Measurements from ENCODE around the gene ZNF354C. TPM values are rescaled to one million over a fixed set of nuclear protein-coding genes. Genes with fewer than 3 reads are reported as not detected.

Gene ZNF354C
- total and polyA plus RNA-seq, 3 donors from 2014 or later, result 4.0 to 4.8 (median 4.6) TPM

DNA sequence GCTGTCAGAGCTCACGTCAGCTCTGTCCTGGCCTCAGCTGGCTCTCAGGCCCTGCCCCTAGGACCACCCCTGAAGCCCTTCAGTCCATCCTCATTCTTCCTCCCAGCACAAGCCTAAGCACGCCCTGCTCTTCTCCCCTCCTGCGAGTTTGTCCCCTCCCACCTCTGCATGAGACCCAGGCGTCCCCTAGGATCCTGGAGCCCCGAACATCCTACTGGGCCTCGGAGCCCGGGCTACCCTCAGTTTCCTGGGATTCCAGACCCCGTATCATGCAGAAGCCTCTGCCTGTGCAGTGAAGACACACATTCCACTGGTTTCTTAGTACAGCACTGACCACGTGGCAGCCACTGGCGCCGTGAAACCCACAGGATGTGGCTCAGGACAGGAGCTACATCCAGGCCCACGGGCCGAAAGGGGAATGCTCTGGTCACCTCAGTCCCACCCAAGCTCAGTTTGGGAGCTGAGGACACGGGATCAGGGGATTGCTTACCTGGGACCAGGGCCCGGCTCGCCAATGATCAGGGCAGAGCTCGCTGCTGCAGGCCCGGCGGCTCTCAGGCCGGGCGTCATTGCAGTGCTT is 64.2 kb downstream of the ZNF354C start:
- Histone ChIP-seq H3K4me1 (no peaks in the 10 kb centered on the region), H3K27me3 (no peaks in the 10 kb centered on the region), H3K36me3 (ENCODE audit: low read depth, missing control alignments) (no peaks in the 10 kb centered on the region), H3K9me3 (no peaks in the 10 kb centered on the region), H3K27ac (no peak overlapping the region), H3K4me3 (no peak overlapping the region)
- TF ChIP-seq POLR2A (IDR thresholded peaks at IDR 0.05), result no peak
- TF ChIP-seq, protein P1, sequence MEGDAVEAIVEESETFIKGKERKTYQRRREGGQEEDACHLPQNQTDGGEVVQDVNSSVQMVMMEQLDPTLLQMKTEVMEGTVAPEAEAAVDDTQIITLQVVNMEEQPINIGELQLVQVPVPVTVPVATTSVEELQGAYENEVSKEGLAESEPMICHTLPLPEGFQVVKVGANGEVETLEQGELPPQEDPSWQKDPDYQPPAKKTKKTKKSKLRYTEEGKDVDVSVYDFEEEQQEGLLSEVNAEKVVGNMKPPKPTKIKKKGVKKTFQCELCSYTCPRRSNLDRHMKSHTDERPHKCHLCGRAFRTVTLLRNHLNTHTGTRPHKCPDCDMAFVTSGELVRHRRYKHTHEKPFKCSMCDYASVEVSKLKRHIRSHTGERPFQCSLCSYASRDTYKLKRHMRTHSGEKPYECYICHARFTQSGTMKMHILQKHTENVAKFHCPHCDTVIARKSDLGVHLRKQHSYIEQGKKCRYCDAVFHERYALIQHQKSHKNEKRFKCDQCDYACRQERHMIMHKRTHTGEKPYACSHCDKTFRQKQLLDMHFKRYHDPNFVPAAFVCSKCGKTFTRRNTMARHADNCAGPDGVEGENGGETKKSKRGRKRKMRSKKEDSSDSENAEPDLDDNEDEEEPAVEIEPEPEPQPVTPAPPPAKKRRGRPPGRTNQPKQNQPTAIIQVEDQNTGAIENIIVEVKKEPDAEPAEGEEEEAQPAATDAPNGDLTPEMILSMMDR (IDR thresholded peaks at IDR 0.05), result no peak
- no peak for DNase-seq
- 95 to 96% methylated on average over 12 to 21 of the region's 21 CpGs for WGBS, 2 donors
- intact Hi-C loops (cut with DNase I; ENCODE audit: low total_unique reads), result no loop called here

GRCh38 chr5:179124853-179125788 is 64.9 kb downstream of the ZNF354C start:
- H3K4me1 ChIP-seq, result no peaks in the 10 kb centered on the region
- TF ChIP-seq, protein P1 (IDR thresholded peaks at IDR 0.05), result no peak
- TF ChIP-seq POLR2A (IDR thresholded peaks at IDR 0.05), result no peak
- DNase-seq, result no peak
- intact Hi-C loops (cut with DNase I; ENCODE audit: low total_unique reads), result no loop called here
- no peaks in the 10 kb centered on the region for H3K9me3 ChIP-seq
- H3K27ac ChIP-seq, result no peak overlapping the region
- no peaks in the 10 kb centered on the region for H3K27me3 ChIP-seq
- WGBS, 2 donors, result 94 to 95% methylated on average over 30 to 37 of the region's 43 CpGs
- H3K36me3 ChIP-seq (ENCODE audit: low read depth, missing control alignments), result no peaks in the 10 kb centered on the region
- no peak overlapping the region for H3K4me3 ChIP-seq

DNA sequence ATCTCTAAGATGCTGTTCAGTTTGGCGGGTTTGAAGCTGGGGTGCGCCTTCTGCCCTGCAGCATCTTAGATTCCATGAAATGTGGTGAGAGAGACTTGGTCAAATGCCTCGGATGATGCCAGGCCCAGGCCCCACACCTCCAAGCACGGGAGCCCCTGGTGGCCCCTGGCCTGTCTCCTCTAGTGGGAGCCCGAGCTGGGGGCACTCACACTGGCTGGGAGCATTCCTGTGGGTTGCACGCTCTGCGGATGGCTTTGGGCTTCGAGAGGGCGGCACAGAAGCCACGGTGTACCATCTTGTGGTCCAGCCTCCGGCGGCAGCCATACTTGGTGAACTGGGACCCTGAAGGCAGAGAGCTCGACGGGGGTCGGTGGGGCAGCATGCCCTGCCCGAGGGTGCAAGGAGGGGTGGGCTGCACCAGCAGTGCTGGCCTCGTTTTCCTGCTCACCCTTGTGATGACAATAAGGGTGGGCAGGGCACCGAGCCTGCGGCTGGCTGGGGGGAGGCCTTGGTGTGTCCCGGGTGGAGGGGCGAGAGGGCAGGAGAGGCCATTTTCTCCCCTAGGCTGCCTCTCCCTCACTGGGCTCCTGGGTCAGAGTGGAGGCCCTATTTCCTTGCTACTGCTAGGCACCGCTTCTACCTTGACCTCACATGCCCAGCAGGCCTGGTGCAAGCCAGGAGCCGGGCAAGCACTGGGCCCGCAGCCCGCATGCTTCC is 65.8 kb downstream of the ZNF354C start:
- no peaks in the 10 kb centered on the region for H3K36me3 ChIP-seq (ENCODE audit: low read depth, missing control alignments)
- H3K27me3 ChIP-seq, result no peaks in the 10 kb centered on the region
- no peak for TF ChIP-seq POLR2A (IDR thresholded peaks at IDR 0.05)
- TF ChIP-seq, protein P1 (IDR thresholded peaks at IDR 0.05), result no peak
- H3K27ac ChIP-seq, result no peak overlapping the region
- H3K4me3 ChIP-seq, result no peak overlapping the region
- 92% methylated on average over 12 to 24 of the region's 25 CpGs for WGBS, 2 donors
- DNase-seq, result no peak
- intact Hi-C loops (cut with DNase I; ENCODE audit: low total_unique reads), result no loop called here
- no peaks in the 10 kb centered on the region for H3K9me3 ChIP-seq
- H3K4me1 ChIP-seq, result no peaks in the 10 kb centered on the region

DNA sequence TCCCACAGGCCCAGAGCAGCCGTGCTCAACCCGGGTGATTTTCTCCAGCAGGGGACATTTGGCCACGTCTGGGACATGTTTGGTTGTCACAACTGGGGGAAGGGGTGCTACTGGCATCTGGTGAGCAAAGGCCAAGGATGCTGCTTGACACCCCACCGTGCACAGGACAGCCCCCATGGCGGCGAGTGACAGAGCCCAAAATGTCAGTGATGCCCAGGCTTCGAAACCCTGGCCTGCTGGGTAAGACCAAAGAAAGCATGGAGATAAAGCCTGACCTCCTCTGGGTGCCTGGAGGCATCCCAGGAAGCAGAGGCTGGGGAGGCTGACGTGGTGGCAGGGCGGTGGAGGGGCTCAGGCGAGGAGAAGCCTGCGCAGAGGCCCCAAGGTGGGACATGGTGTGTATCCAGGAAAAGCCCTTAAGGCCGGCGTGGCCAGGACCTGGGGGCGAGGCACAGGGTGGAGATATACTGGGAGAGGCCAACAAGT is 66.4 kb downstream of the ZNF354C start:
- Histone ChIP-seq H3K27me3 (no peaks in the 10 kb centered on the region), H3K27ac (no peak overlapping the region), H3K4me1 (no peaks in the 10 kb centered on the region), H3K4me3 (no peak overlapping the region), H3K36me3 (ENCODE audit: low read depth, missing control alignments) (no peaks in the 10 kb centered on the region), H3K9me3 (no peaks in the 10 kb centered on the region)
- no peak for DNase-seq
- intact Hi-C loops (cut with DNase I; ENCODE audit: low total_unique reads), result no loop called here
- TF ChIP-seq, protein P1 (IDR thresholded peaks at IDR 0.05), result no peak
- TF ChIP-seq POLR2A (IDR thresholded peaks at IDR 0.05), result no peak
- WGBS, 2 donors, result 90 to 91% methylated on average over 7 to 14 of the region's 14 CpGs

Measured in testis (tissue), 3 donors.